Iris pigment epithelial cell (primary cell): Measurements from ENCODE around the gene ZNRF2.
"Not testable (repeated sequence)": the region's sequence is repeated elsewhere in the genome, so short reads cannot be mapped to it uniquely, and the experiment has no call there.

Experiments used
- DNase-seq: peaks from one replicate; pipeline ENCODE4 v3.0.0-alpha.2; 2011; ENCODE audit warnings: low read depth

ZNRF2 gene

GRCh38 chr7:30290317-30290716, 5.9 kb downstream of the ZNRF2 start:
- DNase-seq: not testable (repeated sequence)

DNA sequence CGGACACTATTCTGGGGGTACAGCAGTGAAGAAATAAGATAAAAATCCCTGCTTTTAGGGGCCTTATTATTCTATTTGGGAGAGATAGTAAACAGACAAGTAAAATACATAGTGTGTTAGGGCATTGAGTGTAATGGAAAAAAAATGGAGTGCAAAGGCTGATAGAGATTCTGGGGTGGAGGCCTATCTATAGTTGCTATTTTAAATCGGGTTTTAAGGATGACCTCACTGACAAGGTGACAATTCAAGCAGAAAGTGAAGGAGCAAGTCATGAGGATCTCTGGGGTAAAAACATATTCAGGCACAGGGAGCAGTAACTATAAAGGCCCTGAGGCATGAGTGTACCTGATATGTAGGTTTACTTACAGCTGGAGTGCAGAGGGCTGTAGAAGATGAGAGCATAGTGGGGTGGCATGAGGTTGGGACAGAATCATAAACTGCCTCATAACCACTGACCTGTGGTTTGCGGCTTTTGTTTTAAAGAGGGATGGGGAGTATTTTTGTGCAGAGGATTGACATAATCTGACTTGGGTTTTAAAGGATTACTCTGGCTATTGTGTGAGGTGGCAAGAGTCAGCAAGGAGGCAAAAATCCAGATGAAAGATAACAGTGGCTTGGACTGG, 8.1 kb downstream of the ZNRF2 start:
- DNase-seq: not testable (repeated sequence)

- not testable (repeated sequence) for DNase-seq
Measured at GRCh38 chr7:30296304-30296703, 11.9 kb downstream of the ZNRF2 start.

GRCh38 chr7:30297499-30297898, 13.1 kb downstream of the ZNRF2 start:
- not testable (repeated sequence) for DNase-seq

DNA sequence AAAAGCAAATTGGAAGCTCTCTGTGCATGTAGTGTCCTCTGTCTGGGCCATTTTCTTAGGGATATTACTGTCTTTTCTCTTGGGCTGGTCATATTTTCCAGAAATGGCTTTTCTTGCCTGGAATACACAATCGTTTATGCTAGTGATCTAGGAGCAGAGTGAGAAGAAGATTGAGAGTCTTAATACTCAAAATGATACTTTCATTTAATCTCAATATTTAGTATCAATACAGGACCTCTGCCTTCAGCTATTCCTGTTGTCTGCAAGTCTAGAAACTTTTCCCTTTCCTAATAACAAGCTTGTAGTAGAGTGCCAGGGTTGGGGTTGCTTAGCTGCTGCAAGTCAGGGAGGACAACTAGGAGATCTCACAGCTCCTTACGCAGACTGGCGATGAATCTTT, 14.0 kb downstream of the ZNRF2 start:
- not testable (repeated sequence) for DNase-seq

DNA sequence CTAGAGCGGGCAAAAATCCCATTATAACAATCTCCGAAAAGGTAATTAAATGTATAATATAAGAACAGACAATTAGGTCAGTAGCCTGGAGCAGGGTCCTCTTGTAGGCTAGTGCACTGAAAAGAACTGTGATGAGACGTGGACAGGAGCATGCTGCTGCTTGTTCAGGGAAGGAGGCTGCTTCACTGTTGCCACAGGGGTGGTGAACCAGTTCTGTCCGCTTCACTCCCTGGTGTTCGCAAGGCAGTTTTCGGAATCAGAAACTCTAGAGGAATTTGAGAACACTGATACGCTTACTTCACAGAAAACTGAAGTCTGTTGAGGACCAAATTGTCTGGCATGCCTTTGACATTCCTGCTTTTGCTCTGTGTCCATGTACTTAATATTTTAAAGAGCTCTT, 17.4 kb downstream of the ZNRF2 start:
- no peak for DNase-seq

GRCh38 chr7:30302656-30303311, 18.4 kb downstream of the ZNRF2 start:
- DNase-seq: no peak

DNA sequence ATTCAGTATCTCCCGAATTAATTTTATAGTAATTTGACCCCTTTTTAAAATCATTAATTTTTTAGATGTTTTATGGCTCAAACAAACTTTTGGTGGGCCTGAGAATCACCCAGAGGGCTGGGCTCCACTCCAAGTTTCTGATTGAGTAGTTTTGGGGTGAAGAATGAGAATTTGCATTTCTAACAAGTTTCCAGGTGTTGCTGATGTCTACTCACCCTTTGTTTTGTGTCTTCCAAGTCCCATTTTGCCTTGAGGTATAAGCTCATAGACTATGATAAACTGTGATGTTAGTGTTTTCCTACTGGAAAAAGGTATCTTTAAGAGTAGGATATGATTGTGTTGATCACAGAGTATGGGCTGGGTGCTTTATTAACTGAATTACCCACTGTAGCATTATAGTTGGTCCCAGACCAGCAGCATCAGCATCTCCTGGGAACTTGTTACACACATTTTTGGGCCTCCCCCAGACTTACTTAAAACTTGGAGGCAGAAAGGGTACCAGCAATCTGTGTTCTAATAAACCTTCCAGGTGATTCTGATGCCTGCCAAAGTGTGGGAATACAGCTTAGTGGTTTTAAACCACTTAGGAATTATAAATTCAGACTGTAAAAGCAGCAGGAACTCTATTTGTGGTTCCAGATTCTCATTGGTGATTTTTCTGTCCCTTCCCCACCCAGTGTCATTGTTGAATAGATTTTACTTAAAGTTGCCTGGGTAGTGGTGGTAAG, 19.1 kb downstream of the ZNRF2 start:
- no peak for DNase-seq

- no peak for DNase-seq
Measured at GRCh38 chr7:30304177-30304884, 19.9 kb downstream of the ZNRF2 start.

DNA sequence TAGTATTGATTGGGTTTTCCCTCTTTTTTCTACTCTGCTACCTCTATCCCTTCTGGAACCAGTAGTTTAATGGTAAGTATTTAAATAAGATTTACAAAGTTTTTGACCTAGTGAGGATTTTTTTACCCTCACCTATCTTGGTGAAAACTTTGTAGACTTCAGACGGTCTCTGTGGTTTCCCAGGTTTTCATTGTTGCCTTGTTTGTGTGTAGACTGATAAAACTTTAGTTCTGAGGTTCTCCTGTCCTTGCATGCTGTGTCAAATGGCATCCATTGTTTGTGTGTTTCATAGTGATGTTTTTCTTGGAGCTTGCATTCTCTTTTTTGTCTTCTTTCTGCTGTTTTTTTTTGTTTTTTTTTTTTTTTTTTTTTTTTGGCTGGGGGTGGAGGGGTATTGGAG, 22.6 kb downstream of the ZNRF2 start:
- no peak for DNase-seq

- DNase-seq: peak; percentile 16
Measured at GRCh38 chr7:30308389-30308788, 24.0 kb downstream of the ZNRF2 start.

- no peak for DNase-seq
Measured at GRCh38 chr7:30309302-30309701, 24.9 kb downstream of the ZNRF2 start.

- no peak for DNase-seq
Measured at GRCh38 chr7:30309842-30310435, 25.5 kb downstream of the ZNRF2 start.

GRCh38 chr7:30310674-30311362, 26.4 kb downstream of the ZNRF2 start:
- DNase-seq: no peak

DNA sequence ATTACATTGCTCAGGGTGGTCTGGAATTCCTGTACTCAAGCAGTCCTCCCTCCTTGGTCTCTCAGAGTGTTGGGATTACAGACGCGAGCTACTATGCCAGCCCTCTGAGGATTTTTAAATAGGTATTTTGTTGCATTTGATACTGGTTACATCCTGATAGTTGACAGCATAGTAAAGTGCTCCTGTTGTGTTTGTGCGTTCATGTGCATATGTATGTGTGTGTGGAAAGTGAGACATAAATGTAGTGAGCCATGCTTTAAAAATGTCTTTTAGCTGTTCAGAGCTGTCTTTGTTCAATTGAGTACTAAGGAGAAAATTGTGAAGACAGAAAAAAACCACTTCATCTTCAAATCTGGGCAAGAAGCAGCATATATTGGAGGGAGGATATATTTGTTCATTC, 27.8 kb downstream of the ZNRF2 start:
- DNase-seq: peak; percentile 5

- DNase-seq: no peak
Measured at GRCh38 chr7:30313348-30313747, 29.0 kb downstream of the ZNRF2 start.

DNA sequence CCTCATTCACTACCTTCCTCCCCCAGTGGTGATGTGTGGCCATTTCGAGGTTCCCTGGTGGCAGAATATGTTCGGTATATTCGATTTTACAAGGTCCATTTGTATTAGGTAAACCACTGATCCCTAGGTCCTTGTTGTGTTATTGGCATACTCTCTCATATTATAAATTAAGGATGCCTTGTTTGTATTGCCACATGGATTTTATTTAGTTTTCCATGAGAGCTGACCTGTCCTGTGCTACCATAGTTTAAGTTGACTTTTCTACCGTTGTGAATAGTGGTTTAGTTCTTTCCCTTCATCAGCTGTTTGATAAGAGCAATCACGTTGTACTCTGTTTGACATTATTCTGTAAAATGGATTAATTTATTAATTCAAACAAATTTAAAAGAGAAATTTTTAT, 29.4 kb downstream of the ZNRF2 start:
- DNase-seq: no peak

GRCh38 chr7:30315589-30315988, 31.2 kb downstream of the ZNRF2 start:
- DNase-seq: no peak

DNA sequence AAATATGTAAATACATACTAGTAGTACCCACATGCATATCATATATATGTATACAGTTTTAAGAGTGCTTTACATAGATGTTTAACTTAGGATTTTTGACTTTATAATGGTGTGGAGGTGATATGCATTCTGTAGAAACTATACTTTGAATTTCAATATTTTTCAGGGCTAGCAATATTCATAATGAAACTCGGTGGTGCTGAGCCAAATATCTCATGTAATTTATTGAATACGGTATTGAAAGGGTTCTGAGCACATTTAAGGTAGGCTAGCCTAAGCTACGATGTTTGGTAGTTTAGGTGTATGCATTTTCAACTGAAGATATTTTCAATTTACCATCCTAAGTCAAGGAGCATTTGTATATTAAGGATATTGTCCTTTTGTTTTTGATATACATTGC, 36.0 kb downstream of the ZNRF2 start:
- DNase-seq: no peak

DNA sequence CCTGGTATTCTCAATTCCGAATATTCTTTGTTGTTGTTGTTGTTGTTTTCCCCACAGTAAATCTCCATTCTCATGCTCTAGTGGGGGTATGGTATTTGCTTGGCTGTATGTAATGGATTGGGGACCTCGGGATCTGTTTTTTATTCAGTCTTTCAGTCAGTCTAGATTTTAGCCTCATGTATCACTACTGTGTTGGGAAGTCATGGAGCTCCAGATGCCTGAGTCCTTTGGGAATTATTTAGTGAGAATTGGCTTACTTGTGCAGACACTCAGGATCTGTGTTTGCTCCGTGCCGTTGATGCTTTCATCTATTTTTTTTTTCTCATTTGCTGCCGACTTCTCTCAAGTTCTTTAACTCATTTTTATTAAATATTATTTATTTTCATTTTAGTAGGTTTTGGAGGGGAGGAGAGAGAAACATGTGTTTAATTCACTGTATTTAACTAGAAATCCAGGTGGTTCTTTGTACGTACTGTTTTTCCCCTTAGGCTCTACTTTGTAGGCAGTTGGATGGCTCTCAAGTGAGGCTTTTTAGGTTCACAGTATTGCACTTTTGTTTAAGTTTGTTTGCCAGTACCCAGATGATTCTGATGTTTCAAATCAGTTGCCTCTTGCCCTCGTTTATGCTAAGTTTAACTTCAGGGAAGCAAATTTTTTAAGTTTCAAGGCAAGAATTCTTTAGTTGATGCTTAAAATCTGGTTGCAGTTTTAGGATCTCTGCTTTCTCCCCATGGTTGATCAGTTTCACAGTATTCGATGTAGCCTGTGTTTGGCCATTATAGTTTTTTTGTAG, 36.9 kb downstream of the ZNRF2 start:
- no peak for DNase-seq

GRCh38 chr7:30321882-30322192, 37.4 kb downstream of the ZNRF2 start:
- no peak for DNase-seq
